ENCODE data around the gene SAMD3.

Gene SAMD3

DNA sequence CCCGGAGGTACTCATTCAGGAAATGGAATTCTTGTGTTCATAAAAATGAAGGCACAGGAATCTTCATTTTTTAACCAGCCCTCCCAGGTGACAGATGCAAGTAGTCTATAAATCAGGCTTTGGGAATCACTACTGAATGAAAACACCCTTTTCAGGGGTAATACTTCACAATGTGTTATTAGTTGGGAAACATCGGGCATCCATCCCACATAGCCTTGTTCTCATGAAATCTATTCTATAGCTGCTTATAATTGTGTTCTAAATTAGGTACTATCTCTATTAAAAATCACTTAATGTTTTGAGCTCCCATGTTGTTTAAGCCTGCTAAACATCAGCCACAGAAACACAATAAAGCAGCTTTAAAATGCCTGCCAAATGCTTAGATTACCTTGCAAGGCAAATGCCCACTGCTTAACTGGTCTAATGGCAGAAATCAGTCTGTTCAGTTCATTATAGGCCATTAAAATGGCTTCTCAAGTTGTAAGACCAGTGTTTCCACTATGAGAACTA, 109.5 kb downstream of the SAMD3 start:
- H3K36me3 ChIP-seq (replicated peaks; ENCODE audit: low read depth, low read length), result no peaks in the 10 kb centered on the region
- TF ChIP-seq EZH2phosphoT487 (IDR thresholded peaks at IDR 0.05; ENCODE audit: low read depth), result no peak
- TF ChIP-seq, protein P1, sequence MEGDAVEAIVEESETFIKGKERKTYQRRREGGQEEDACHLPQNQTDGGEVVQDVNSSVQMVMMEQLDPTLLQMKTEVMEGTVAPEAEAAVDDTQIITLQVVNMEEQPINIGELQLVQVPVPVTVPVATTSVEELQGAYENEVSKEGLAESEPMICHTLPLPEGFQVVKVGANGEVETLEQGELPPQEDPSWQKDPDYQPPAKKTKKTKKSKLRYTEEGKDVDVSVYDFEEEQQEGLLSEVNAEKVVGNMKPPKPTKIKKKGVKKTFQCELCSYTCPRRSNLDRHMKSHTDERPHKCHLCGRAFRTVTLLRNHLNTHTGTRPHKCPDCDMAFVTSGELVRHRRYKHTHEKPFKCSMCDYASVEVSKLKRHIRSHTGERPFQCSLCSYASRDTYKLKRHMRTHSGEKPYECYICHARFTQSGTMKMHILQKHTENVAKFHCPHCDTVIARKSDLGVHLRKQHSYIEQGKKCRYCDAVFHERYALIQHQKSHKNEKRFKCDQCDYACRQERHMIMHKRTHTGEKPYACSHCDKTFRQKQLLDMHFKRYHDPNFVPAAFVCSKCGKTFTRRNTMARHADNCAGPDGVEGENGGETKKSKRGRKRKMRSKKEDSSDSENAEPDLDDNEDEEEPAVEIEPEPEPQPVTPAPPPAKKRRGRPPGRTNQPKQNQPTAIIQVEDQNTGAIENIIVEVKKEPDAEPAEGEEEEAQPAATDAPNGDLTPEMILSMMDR (IDR thresholded peaks at IDR 0.05; ENCODE audit: low read depth, low read length), result no peak
- no peak overlapping the region for H3K9ac ChIP-seq (ENCODE audit: low read length)
- no peak overlapping the region for H2AFZ ChIP-seq (ENCODE audit: low read depth, low read length)
- no peak overlapping the region for H3K27ac ChIP-seq (ENCODE audit: low read length)
- no peak overlapping the region for H3K4me3 ChIP-seq (ENCODE audit: low read length)
- no peaks in the 10 kb centered on the region for H3K79me2 ChIP-seq (ENCODE audit: low read length)
- no peaks in the 10 kb centered on the region for H4K20me1 ChIP-seq (ENCODE audit: insufficient read depth, low read length)
- H3K4me2 ChIP-seq (ENCODE audit: low read length), result no peak overlapping the region
- no peaks in the 10 kb centered on the region for H3K27me3 ChIP-seq (ENCODE audit: low read depth, low read length)
- no peaks in the 10 kb centered on the region for H3K9me3 ChIP-seq (ENCODE audit: insufficient read depth, low read length)
- peaks cover 28% of the 10 kb centered on the region for H3K4me1 ChIP-seq (ENCODE audit: low read length)

DNA sequence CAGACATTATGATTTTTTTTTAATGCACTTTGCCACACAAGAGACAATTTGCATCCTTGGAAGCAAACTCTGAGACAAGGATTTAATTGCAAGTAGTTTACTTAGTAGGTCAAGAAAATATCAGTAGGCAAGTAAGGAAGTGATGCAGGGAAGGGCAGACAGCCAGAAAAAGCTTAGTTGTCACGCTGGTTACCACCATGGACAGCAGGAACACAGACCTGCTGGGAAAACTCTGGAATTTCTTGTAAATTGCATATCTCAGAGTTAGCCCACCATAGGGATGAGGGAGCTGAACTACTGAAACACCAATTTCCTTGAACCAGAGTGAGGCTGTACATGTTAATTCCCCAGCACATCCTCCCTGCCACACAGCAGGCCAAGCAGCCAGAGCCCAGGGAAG, 111.7 kb downstream of the SAMD3 start:
- H4K20me1 ChIP-seq (ENCODE audit: insufficient read depth, low read length), result no peaks in the 10 kb centered on the region
- H3K4me3 ChIP-seq (ENCODE audit: low read length), result no peak overlapping the region
- no peak overlapping the region for H3K27ac ChIP-seq (ENCODE audit: low read length)
- no peaks in the 10 kb centered on the region for H3K9me3 ChIP-seq (ENCODE audit: insufficient read depth, low read length)
- H3K4me1 ChIP-seq (ENCODE audit: low read length), result peaks cover 29% of the 10 kb centered on the region
- no peaks in the 10 kb centered on the region for H3K36me3 ChIP-seq (replicated peaks; ENCODE audit: low read depth, low read length)
- TF ChIP-seq, protein P1 (IDR thresholded peaks at IDR 0.05; ENCODE audit: low read depth, low read length), result no peak
- no peak for TF ChIP-seq EZH2phosphoT487 (IDR thresholded peaks at IDR 0.05; ENCODE audit: low read depth)
- H3K9ac ChIP-seq (ENCODE audit: low read length), result no peak overlapping the region
- no peak overlapping the region for H3K4me2 ChIP-seq (ENCODE audit: low read length)
- no peak overlapping the region for H2AFZ ChIP-seq (ENCODE audit: low read depth, low read length)
- H3K79me2 ChIP-seq (ENCODE audit: low read length), result no peaks in the 10 kb centered on the region
- H3K27me3 ChIP-seq (ENCODE audit: low read depth, low read length), result no peaks in the 10 kb centered on the region

DNA sequence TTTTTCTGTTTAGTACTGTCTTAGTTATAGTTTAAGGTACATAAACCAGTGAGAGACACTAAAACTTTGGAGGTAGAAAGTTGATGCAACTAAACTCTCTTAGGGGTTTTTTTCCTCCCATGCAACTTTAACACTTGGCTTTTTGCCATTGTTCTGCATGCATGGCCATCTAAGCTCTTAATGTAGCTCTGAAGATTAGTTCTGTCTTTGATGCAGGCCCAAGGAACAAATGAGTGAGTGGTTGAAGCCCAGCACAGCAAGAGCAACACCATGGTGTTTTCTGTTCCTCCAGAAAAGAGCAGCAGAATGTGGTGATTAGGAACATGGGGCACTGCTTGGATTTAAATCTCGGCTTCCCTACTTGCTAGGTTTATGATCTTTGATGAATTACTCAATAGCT, 115.0 kb downstream of the SAMD3 start:
- TF ChIP-seq EZH2phosphoT487 (IDR thresholded peaks at IDR 0.05; ENCODE audit: low read depth), result no peak
- TF ChIP-seq, protein P1 (IDR thresholded peaks at IDR 0.05; ENCODE audit: low read depth, low read length), result no peak
- Histone ChIP-seq H3K27ac (ENCODE audit: low read length) (no peak overlapping the region), H2AFZ (ENCODE audit: low read depth, low read length) (no peak overlapping the region), H3K27me3 (ENCODE audit: low read depth, low read length) (no peaks in the 10 kb centered on the region), H3K4me2 (ENCODE audit: low read length) (no peak overlapping the region), H3K36me3 (replicated peaks; ENCODE audit: low read depth, low read length) (no peaks in the 10 kb centered on the region), H3K4me3 (ENCODE audit: low read length) (no peak overlapping the region), H3K9me3 (ENCODE audit: insufficient read depth, low read length) (no peaks in the 10 kb centered on the region), H4K20me1 (ENCODE audit: insufficient read depth, low read length) (no peaks in the 10 kb centered on the region), H3K4me1 (ENCODE audit: low read length) (peaks cover 11% of the 10 kb centered on the region), H3K79me2 (ENCODE audit: low read length) (no peaks in the 10 kb centered on the region), H3K9ac (ENCODE audit: low read length) (no peak overlapping the region)

DNA sequence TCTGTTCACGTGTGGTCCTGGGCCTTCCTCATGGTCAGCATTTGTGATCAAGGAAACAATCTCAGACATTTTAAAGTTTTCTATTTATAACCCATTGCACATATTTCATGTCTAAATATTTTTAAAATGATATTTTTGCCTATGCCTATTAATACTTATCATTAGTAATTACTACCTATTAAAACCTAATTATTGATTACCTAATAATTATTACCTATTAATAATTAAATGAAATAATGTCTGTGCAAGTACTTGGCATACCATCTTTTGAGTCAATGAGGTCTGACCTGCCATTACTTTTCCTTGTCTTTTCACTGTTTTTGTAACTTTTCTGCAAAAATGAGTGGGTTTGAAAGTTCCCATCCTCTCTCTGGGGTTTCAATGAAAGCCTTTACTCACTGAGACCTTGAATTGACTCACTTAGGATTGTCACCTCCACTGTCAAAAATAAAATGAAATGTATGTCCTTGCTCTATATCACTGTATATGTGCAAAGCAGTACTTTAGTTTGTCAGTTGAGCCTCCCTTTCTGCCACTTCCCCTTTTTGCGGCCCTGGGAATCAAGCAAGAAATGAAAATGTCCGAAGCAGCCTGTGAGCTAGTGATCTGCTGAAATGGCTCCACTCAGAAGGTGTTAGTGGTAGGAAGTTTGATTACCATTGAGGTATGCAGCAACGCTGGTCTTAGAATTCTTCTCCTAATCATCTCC, 116.6 kb downstream of the SAMD3 start:
- Histone ChIP-seq H3K27me3 (ENCODE audit: low read depth, low read length) (no peaks in the 10 kb centered on the region), H3K36me3 (replicated peaks; ENCODE audit: low read depth, low read length) (no peaks in the 10 kb centered on the region), H4K20me1 (ENCODE audit: insufficient read depth, low read length) (no peaks in the 10 kb centered on the region), H3K27ac (ENCODE audit: low read length) (no peak overlapping the region), H2AFZ (ENCODE audit: low read depth, low read length) (peak overlapping the region; percentile 43; the same call in 1 of the 2 replicates), H3K9ac (ENCODE audit: low read length) (no peak overlapping the region), H3K4me1 (ENCODE audit: low read length) (peaks cover 11% of the 10 kb centered on the region), H3K4me3 (ENCODE audit: low read length) (no peak overlapping the region), H3K9me3 (ENCODE audit: insufficient read depth, low read length) (no peaks in the 10 kb centered on the region), H3K4me2 (ENCODE audit: low read length) (peak overlapping the region; percentile 39), H3K79me2 (ENCODE audit: low read length) (no peaks in the 10 kb centered on the region)
- TF ChIP-seq EZH2phosphoT487 (IDR thresholded peaks at IDR 0.05; ENCODE audit: low read depth), result no peak
- TF ChIP-seq, protein P1 (IDR thresholded peaks at IDR 0.05; ENCODE audit: low read depth, low read length), result no peak
